SK-N-DZ (cell line): ENCODE measurements around the gene C6orf62.
"Not testable (repeated sequence)": the region's sequence is repeated elsewhere in the genome, so short reads cannot be mapped to it uniquely, and the experiment has no call there.

Experiments used
- DNase-seq: peaks from one replicate; pipeline ENCODE4 v3.0.0-alpha.2; 2015; ENCODE audit warnings: low spot score

Gene C6orf62

DNA sequence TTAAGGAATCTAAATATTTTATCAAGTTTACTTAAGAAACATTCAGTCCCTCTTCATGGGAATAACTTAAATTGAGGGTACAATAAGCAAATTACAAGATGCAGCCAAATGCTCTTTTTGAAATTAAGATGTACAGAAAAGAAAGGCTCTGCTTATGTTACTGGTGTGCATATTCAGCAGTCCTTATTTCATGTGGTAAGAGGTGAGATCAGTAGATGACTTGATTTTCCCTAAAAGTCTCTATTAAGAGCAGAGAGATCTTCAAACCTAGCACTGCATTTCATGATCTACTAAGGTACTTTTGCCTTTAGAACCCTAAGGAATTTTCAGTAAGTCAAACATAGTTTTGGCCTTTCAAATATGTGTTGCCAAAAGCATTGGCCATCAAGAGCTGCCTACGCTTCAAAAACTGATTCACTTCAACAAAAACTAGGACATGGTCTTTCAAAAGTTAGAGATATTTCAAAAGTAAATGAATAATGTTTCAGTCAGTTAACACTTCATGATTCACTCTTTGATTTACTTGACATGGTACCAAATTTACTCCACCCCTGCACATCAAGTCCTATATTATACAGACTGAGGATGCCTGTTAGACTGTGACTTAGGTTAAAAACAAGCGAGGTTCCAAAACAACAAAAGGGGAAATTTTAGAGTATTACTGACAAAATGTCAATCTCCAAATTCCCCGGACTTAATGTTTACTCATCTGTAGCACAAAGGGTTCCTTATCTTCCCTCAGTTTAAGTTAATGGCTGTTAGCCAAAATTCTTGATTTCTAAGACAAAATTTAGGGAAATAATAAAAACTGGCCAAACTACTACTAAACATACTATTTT lies 19.2 kb downstream of the C6orf62 start:
- DNase-seq, result no peak

DNA sequence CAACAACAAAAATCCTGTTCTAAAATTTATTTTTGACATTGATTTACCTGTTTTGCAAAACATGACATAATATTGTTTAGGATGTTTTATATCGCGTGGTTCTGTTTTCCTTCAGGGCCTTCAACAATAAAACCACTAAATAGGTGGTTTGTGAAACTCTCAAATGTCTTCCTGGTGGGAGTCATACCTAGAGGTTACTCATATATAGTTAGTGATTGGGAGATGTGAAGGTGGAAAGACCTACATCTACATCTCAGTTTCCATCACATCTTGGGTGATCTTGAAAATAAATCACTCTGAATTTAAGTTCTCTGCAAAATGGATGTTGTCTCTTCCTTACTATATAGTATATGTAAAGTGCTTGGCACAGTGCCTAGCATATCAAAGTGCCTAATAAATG lies 22.9 kb downstream of the C6orf62 start:
- DNase-seq, result no peak

DNA sequence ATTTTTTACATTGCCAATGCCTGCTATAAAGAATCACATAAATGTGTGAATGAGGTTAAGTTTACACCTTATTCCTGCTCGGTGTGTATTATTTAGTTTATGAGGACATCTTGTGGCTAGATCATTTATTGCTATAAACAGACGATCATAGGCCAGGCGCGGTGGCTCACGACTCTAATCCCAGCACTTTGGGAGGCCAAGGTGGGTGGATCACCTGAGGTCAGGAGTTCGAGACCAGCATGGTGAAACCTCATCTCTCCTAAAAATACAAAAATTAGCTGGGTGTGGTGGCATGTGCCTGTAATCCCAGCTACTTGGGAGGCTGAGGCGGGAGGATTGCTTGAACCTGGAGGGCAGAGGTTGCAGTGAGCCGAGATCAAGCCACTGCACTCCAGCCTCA lies 23.3 kb downstream of the C6orf62 start:
- peak; percentile 39 for DNase-seq

DNA sequence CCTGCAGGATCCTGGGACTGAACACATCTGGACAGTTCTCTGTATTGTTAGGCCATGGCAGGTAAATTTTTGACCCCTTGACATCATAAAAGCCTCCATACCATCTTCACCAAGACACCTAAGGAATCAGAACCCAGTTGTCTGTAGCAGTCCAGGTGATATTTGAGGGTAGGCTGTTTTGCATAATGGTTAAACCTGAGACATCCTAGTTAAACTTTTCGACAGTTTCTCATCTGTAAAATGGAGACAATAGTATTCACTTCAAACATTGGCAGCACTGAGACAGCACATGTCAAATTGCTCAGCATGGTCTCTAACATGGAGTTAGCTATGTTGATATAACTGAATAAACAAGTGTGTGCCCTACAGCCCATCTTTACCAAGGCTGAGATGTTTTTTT lies 24.8 kb downstream of the C6orf62 start:
- DNase-seq, result no peak

DNA sequence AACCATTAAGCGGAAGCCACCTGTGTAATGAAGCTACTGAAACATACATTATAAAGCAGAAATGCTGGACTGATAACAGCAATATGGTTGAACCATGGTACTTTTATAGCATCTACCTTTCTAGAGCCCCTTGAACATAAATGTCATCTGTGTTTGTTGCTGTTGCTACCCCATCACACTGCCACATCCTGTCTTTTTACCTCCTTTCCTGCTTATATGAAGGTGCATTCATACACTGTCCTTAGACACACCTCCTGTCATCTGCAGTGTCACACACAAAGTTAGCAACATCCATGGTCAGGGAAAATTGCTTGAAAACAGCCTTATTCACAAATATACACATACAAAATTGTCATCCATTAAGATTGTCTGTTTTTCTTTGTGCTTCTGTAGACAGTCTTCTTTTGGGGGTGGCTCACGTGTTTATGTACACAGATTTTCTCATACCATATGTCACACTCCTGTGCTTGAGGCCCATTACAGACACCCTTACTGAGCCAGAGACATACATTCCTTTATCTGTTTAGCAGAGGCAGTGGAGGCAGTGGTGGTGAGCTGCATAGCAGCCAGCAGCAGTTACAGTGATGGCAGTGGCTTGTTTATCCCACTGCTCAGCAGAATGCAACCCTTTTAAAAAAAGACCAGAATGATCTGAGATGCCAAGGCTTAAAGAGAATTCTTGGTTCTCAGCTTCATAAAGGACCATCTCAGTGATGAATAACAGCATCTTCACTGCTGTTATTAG lies 25.9 kb downstream of the C6orf62 start:
- DNase-seq, result no peak

DNA sequence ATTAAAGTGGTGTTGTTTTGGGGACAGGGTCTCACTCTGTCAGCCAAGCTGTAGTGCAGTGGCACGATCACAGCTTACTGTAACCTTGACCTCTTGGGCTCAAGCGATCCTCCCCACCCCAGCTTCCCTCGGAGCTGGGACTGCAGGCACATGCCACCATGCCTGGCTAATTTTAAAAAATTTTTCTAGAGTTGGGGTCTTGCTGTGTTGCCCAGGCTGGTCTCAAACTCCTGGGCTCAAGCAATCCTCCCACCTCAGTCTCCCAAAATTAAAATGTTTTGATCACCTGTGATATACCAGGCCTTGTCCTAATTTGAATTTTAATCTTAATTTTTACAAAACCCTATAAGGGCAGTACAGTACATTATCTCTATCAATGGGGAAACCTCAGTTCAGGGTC lies 26.5 kb downstream of the C6orf62 start:
- DNase-seq, result no peak

DNA sequence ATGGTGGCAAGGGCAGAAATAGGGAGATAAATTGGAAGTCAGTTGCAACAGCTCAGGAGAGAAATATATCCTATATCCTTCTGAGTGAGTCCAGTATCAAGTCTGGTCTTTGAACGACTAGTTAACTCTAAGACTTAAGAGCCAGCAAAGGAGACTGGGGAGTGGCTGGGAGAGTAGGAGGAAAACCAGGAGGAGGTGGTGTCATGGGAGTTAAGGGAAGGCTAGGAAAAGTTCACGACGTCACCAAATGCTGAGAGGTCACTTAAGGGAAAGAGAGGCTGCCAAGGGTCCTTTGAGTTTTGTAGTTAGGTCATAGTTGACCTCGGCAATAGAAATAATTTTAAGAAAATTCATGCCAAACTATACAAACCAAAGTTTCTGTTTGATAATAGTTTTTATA lies 27.0 kb downstream of the C6orf62 start:
- DNase-seq, result no peak

DNA sequence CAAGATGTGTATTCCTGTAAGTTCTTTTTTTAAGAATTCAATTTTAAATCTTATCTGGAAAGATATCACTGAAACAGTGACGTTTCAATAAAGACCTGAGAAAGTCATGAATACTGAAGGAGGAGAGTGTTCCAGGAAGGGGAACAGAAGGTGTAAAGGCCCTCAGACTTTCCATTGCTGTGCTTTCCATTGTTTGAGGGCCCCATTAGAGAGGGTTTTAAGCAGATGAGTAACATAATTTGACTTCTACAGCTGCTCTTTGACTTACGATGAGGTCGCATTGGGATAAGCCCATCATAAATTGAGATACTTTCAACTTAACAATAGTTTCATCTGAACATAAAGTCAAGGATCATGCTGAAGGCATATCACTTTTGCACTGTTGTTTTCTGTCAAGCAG lies 27.4 kb downstream of the C6orf62 start:
- DNase-seq, result no peak

DNA sequence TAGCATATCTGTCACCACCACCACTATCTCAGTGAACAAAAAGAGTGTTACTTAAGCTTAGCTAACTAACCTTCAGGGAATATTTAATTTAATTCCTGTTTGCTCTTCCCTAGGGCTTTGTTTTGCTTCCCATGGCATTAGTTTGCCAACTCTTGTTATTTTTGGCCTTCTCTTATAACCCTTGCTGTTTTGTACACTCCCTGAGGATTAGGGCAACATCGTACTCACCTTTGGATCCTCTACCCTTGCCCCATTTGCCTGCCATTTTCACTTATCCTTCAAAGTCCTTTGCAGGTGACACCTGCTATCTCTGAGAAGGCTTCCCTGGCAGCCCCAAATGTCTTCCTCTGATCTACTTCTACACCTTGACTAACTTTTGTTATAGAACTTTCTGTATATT lies 28.4 kb downstream of the C6orf62 start:
- DNase-seq, result no peak

DNA sequence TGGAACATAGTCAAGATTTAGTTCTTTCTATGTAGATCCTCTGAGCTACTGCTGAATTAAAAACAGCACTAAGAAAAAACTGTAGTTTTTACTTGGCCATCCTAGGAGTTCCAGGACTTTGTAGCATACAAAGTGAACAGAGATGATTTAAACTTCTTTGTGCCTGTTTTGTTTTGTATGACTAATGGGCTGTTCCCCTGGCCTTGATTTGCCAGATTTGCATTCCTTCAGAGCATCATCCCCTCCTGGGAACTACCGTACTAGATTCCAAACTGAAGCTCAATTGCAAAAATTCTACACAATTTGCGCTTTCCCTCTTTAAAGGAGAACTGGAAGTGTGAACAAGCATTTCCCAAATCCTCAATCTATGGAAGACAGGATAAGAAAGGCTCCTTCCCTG lies 29.0 kb downstream of the C6orf62 start:
- DNase-seq, result no peak

DNA sequence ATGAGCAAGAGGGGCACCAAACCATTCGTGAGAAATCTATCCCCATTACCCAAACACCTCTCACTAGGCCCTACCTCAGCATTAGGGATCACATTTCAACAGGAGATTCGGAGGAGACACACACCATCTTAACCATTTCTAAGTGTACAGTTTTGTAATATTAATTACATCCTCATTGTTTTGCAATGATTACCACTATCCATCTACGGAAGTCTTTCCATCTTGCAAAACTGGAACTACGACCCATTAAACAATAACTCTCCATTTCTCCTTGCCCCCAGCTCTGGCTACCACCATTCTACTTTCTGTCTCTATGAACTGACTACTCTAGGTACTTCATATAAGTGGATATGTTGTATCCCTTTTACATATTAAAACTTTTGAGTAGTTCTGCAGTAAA lies 32.0 kb downstream of the C6orf62 start:
- no peak for DNase-seq

DNA sequence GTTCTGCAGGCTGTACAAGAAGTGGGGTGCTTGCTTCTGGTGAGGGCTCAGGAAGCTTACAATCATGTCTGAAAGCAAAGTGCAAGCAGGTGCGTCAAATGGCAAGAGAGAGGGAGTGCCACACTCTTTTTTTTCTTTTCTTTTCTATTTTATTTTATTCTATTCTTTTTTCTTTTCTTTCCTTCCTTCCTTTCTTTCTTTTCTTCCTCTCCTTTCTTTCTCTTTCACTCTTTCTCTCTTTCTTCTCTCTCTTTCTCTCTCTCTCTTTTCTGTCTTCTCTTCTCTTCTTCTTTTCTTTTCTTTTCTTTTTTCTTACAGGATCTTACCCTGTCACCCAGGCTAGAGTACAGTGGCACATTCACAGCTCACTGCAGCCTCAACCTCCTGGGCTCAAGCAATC lies 32.5 kb downstream of the C6orf62 start:
- no peak for DNase-seq

DNA sequence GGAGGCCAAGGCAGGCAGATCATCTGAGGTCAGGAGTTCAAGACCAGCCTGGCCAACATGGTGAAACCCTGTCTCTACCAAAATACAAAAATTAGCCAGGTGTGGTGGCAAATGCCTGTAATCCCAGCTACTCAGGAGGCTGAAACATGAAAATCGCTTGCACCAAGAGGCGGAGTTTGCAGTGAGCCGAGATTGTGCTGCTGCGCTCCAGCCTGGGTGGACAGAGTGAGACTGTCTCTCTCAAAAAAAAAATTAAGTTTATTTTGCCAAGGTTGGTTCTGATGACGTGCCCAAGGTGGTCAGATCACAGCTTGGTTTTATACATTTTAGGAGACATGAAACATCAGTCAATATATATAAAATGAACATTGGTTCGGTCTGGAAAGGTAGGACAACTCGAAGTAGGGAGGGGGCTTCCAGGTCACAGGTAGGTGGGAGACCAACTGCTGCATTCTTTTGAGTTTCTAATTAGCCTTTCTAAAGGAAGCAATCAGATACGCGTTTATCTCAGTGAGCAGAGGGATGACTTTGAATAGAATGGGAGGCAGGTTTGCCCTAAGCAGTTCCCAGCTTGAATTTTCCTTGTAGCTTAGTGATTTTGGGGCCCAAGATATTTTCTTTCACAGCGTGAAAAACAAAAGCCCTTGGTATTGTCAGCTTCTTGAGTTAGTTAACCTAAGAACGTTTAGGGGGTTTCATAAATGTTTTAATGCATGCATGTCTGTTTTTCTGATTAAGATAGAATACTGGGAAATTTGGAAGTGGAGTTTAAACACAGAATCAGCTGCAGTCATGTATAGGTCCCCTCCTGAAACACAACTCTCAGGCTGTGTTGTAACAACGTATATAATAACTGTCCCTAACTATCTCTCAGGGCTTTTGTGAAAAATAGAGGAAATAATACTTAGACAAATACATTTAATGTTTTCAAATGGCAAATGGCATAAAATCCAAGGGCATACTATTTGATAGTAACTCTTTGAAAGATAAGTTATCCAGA lies 35.4 kb downstream of the C6orf62 start:
- DNase-seq, result peak; percentile 31

DNA sequence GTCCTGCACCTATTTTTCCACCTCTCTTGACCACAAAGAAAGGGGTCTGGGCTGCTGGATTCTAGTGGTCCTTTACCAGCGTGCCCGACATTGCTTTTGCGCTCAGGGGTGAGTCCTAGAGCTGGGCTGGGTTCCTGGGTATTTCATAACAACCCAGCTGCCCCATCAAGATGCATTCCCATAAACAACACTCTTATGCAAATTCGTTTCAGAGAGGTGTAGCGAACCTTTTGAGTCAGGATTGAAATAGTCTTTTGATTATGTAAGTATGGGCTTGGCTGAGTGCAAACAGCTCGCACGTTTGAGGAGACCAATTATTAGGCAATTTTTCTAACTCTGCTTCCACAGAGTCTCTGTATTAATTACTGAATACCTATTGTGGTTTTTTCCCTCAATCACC lies 38.4 kb downstream of the C6orf62 start:
- DNase-seq, result no peak

DNA sequence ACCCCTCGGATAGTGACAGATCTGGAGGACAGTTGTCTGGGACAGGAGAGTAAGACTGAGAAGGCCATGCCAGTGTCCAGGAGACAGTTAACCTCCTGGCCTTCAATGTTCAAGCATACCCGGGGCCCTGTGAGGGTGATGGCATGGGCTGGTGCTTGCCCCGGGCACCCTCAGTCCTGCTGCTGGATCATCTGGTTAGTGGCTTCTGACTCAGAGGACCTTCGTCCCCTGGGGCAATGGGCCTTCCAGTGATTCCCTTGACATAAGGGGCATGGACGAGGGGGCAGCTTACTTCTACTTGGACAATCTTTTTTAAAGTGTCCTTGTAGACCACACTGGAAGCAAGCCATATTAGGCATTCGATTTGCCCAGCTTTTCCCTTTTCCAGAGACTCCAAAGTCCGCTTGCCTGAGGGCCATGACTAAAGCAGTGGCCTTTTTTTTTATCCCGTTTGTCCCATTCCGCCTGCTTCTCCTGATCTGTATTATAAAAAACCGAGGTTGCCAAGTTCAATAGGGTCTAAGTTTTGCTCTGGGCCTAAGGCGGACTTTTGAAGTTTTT lies 40.1 kb downstream of the C6orf62 start:
- DNase-seq, result not testable (repeated sequence)

DNA sequence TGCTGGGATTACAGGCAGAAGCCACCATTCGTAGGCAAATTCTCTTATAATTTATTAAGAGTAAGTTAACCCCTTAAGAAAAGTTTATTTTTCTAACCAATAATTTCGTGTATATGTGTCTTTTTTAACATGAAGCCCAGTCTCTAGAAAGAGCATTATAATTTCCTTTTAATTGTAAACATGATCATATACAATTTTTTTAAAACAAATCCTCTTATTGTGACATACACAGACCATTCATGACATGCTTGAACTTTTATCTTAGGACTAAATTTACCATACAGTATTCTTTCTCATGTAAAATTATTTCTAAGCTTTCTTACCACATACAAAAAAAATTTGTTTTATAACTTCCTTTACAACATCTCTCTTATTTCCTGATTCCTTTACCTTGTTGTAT lies 45.3 kb downstream of the C6orf62 start:
- no peak for DNase-seq

DNA sequence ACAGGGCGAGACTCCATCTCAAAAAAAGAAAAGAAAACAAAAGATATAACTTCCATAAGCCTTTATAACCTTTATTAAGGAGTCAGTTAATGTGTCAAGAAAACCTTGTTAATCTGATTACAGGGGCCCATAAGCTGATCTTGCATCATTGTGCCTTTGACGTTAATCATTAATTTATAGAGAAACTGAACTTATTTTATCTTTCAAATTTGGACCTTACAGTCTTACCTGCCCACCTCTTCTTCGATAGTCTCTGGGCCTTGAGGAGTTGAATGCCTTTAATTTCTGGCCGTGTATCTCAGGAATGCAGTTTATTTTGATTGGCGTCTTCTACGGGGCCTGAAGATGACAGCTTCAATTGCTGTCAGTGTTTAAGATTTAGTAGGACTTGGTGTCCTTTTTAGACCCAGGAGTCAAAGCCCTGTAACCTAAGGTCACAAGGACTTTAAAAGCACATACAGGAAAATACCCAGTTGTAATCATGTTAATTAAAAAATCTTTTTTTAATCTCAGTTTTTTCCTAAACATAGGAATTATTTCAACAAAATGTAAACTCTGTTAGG lies 46.3 kb downstream of the C6orf62 start:
- DNase-seq, result no peak

DNA sequence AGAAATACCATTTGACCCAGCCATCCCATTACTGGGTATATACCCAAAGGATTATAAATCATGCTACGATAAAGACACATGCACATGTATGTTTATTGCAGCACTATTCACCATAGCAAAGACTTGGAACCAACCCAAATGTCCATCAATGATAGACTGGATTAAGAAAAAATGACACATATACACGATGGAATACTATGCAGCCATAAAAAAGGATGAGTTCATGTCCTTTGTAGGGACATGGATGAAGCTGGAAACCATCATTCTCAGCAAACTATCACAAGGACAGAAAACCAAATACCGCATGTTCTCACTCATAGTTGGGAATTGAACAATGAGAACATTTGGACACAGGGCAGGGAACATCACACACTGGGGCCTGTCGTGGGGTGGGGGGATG lies 47.9 kb downstream of the C6orf62 start:
- not testable (repeated sequence) for DNase-seq

DNA sequence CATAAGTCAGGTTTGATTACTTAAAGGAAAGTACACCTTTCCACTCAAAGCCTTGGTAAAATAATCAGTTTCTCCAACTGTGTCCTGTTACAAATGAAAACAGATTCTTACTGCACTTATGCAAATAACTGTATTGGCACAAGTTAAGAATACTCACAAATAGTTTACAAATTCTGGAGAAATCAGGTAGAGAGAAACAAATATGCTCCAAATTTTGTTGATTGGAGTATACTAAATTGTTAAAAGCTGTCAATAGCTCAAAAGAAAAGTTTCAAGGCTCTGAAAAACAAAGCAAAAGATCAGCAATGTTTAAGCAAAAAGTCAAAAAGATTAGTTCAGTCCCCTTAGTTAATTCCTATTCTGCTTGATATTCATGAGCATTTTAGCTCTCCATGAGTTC lies 48.5 kb downstream of the C6orf62 start:
- not testable (repeated sequence) for DNase-seq

DNA sequence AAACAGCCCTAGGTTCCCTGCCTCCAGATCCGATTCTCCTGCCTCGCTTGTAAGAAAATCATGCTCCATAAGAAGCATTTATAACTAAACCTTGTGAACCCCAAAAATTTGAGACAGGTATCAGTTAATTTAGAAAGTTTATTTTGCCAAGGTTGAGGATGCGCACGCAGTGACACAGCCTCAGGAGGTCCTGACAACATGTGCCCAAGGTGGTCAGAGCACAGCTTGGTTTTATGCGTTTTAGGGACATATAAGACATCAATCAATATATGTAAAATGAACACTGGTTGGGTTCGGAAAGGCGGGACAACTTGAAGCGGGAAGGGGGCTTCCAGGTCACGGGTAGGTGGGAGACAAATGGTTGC lies 50.0 kb downstream of the C6orf62 start:
- no peak for DNase-seq
